Measurements from ENCODE around the gene ARHGAP9. TPM values are rescaled to one million over a fixed set of nuclear protein-coding genes. Genes with fewer than 3 reads are reported as not detected.
A peak's percentile ranks its signal among the peaks of the same experiment; 100 is the strongest.

Gene ARHGAP9
- total RNA-seq, 1 experiment from 2014 or later = 3.6 TPM

- TF ChIP-seq, protein P1, sequence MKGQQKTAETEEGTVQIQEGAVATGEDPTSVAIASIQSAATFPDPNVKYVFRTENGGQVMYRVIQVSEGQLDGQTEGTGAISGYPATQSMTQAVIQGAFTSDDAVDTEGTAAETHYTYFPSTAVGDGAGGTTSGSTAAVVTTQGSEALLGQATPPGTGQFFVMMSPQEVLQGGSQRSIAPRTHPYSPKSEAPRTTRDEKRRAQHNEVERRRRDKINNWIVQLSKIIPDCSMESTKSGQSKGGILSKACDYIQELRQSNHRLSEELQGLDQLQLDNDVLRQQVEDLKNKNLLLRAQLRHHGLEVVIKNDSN (CRISPR knock-in tag; IDR thresholded peaks at IDR 0.05) = peak; percentile 78
- TF ChIP-seq RORB (CRISPR knock-in tag; IDR thresholded peaks at IDR 0.05) (no peak), ZNF532 (CRISPR knock-in tag; IDR thresholded peaks at IDR 0.05; ENCODE audit: borderline replicate concordance) (0 out of 2 replicates have a peak, but pooled peaks have one; percentile 11), ZNF416 (CRISPR knock-in tag; IDR thresholded peaks at IDR 0.05) (peak; percentile 30; the same call in 1 of the 2 replicates), MAX (CRISPR knock-in tag; IDR thresholded peaks at IDR 0.05) (peak; percentile 11; the same call in 1 of the 2 replicates), GRHL2 (CRISPR knock-in tag; IDR thresholded peaks at IDR 0.05; ENCODE audit: insufficient replicate concordance, severe bottlenecking) (no peak), ESRRA (CRISPR knock-in tag; IDR thresholded peaks at IDR 0.05; ENCODE audit: borderline replicate concordance) (0 out of 2 replicates have a peak, but pooled peaks have one; percentile 23), FOXJ3 (CRISPR knock-in tag; IDR thresholded peaks at IDR 0.05; ENCODE audit: borderline replicate concordance) (no peak), PRRX2 (CRISPR knock-in tag; IDR thresholded peaks at IDR 0.05) (0 out of 2 replicates have a peak, but pooled peaks have one; percentile 7), SP1 (CRISPR knock-in tag; conservative IDR thresholded peaks at IDR 0.05) (peak; percentile 95), ZNF121 (CRISPR knock-in tag; IDR thresholded peaks at IDR 0.05) (no peak), AR (CRISPR knock-in tag; IDR thresholded peaks at IDR 0.05) (no peak), IRF1 (CRISPR knock-in tag; IDR thresholded peaks at IDR 0.05) (no peak), TCF7 (CRISPR knock-in tag; IDR thresholded peaks at IDR 0.05; ENCODE audit: low read depth) (peak; percentile 61; the same call in 1 of the 2 replicates), HMGXB4 (CRISPR knock-in tag; IDR thresholded peaks at IDR 0.05) (peak; percentile 25; the same call in 1 of the 2 replicates), SOX15 (CRISPR knock-in tag; IDR thresholded peaks at IDR 0.05) (no peak)
- TF ChIP-seq, protein P2, sequence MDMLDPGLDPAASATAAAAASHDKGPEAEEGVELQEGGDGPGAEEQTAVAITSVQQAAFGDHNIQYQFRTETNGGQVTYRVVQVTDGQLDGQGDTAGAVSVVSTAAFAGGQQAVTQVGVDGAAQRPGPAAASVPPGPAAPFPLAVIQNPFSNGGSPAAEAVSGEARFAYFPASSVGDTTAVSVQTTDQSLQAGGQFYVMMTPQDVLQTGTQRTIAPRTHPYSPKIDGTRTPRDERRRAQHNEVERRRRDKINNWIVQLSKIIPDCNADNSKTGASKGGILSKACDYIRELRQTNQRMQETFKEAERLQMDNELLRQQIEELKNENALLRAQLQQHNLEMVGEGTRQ (CRISPR knock-in tag; IDR thresholded peaks at IDR 0.05) = peak; percentile 87
- TF ChIP-seq, protein P3, sequence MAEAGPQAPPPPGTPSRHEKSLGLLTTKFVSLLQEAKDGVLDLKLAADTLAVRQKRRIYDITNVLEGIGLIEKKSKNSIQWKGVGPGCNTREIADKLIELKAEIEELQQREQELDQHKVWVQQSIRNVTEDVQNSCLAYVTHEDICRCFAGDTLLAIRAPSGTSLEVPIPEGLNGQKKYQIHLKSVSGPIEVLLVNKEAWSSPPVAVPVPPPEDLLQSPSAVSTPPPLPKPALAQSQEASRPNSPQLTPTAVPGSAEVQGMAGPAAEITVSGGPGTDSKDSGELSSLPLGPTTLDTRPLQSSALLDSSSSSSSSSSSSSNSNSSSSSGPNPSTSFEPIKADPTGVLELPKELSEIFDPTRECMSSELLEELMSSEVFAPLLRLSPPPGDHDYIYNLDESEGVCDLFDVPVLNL (CRISPR knock-in tag; IDR thresholded peaks at IDR 0.05; ENCODE audit: borderline replicate concordance, low read depth) = no peak
- TF ChIP-seq, protein P4, sequence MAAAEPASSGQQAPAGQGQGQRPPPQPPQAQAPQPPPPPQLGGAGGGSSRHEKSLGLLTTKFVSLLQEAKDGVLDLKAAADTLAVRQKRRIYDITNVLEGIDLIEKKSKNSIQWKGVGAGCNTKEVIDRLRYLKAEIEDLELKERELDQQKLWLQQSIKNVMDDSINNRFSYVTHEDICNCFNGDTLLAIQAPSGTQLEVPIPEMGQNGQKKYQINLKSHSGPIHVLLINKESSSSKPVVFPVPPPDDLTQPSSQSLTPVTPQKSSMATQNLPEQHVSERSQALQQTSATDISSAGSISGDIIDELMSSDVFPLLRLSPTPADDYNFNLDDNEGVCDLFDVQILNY (CRISPR knock-in tag; IDR thresholded peaks at IDR 0.05) = 0 out of 2 replicates have a peak, but pooled peaks have one; percentile 33
These were observed 40.6 kb upstream of the ARHGAP9 start, which contains the start of gene DDIT3 (continued) for GRCh38 chr12:57520053-57520818.
